GM21825 (cell line): ENCODE data around the gene KCND2.

ENCODE experiments used
- ATAC-seq: cut with Tn5 transposase; IDR thresholded peaks from one replicate; pipeline ENCODE4 v1.9.1; 2021; ENCODE audit warnings: mild to moderate bottlenecking, moderate library complexity; ENCODE audit not compliant: unreplicated experiment

Gene KCND2

GRCh38 chr7:120475994-120476393 lies 203.0 kb downstream of the KCND2 start:
- peak; percentile 75 for ATAC-seq

DNA sequence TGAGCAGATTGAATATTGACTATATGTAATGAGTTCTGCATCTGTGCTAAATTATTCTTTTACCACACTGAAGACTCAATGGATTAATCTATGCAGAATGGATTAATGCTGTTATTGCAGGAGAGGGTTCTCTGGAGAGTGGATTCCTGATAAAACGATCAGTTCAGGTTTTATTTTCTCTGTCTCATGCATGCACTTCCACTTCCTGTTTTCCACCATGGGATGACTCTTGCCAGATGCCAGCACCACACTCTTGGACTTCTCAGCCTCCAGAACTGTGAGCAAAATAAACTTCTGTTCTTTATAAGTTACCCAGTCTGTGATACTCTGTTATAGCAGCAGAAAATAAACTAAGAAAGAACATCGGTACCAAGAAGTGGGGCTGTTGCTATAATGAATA lies 207.5 kb downstream of the KCND2 start:
- no peak for ATAC-seq

- no peak for ATAC-seq
Observed at GRCh38 chr7:120480930-120481329, 208.0 kb downstream of the KCND2 start.

DNA sequence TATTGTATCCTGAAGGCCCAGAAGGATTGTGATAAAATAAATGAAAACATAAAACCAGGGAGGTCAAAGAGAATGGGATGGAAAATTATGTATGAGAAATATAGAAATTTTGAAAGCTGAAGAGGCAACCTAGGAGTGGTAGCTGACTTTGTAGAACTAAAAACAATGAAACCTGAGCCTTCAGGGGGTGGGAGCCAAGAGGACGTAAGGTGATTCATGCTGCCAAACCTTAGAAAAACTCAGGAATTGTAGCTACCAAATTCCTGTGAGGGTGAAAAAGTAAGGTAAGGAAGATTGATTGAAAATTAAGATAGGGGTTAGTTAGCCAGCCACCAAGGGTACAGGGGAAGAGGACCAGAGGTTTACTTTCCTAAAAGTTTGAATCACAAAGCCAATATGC lies 213.2 kb downstream of the KCND2 start:
- ATAC-seq: no peak

DNA sequence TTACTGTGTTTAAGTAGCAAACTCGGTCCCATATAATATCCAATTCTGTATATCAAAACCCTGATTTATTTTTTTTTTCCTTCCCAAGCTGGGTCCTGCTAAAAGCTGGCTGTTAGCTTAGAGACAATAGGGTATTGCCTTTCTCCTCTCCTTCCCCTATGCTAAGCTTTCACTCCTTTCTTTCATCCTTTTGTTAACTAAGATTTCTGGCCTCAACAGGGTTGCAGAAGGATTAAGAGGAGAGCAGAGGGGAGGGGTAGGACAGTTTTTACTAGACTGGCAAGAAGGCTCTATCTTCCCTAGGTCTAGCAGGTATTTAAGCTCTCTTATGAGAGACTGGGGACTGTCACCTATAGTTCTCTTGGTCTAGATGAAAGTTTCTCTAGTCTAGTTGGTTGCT lies 229.2 kb downstream of the KCND2 start:
- ATAC-seq: no peak

GRCh38 chr7:120502825-120503224 lies 229.8 kb downstream of the KCND2 start:
- ATAC-seq: no peak

- no peak for ATAC-seq
Observed at GRCh38 chr7:120504386-120504785, 231.4 kb downstream of the KCND2 start.

GRCh38 chr7:120505770-120506169 lies 232.8 kb downstream of the KCND2 start:
- ATAC-seq: no peak

- ATAC-seq: no peak
Observed at GRCh38 chr7:120512701-120513100, 239.7 kb downstream of the KCND2 start.

GRCh38 chr7:120519224-120519623 lies 246.2 kb downstream of the KCND2 start:
- no peak for ATAC-seq

- ATAC-seq: no peak
Observed at GRCh38 chr7:120521761-120522737, 249.1 kb downstream of the KCND2 start.

- ATAC-seq: no peak
Observed at GRCh38 chr7:120523985-120524384, 251.0 kb downstream of the KCND2 start.

DNA sequence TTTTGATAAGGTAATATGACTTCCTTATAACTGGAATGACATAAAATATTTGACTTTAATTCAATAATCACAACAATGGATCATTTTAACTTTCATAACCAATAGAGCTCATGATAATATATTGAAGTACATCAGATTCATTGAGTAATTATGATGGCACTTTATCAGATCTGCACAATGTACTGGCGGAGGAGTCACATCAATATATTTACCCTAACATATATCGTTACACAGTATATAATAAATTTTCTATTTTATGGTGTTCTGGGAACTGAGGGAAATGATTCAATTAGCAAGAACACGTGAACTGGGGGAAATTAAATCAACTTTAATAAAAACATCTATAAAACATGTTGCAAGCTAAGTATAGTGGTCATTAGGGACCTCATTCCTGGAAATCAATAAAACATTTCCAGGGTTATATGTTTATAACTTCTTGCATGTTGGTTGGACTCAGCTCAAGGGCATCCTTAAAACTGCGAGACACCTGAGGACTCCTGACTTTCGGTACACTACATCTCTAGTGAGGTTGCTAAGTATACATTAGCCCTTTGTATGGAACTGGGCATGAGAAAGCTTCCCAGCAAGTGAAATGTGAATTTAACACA lies 254.0 kb downstream of the KCND2 start:
- no peak for ATAC-seq

- no peak for ATAC-seq
Observed at GRCh38 chr7:120529736-120530135, 256.8 kb downstream of the KCND2 start.

DNA sequence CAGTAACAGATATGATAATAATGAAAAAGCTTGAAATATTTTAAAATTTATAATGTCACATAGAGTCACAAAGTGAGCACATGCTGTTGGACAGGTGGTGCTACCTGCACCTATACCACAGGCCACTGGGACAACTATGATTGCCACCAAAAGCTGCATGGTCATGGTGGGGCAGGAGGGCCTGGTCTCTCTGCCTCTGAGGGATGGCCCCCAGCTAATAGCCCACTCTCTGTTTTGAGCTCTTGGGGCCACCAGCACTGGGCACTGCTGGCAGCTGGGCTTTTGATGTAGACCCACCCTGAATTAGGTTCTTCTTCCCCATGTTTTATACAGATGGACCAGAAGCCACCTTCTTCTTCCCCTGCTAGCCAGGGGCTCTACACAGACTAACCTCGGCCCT lies 265.4 kb downstream of the KCND2 start:
- no peak for ATAC-seq

- no peak for ATAC-seq
Observed at GRCh38 chr7:120539321-120539720, 266.3 kb downstream of the KCND2 start.

GRCh38 chr7:120547605-120548004 lies 274.6 kb downstream of the KCND2 start:
- ATAC-seq: no peak

DNA sequence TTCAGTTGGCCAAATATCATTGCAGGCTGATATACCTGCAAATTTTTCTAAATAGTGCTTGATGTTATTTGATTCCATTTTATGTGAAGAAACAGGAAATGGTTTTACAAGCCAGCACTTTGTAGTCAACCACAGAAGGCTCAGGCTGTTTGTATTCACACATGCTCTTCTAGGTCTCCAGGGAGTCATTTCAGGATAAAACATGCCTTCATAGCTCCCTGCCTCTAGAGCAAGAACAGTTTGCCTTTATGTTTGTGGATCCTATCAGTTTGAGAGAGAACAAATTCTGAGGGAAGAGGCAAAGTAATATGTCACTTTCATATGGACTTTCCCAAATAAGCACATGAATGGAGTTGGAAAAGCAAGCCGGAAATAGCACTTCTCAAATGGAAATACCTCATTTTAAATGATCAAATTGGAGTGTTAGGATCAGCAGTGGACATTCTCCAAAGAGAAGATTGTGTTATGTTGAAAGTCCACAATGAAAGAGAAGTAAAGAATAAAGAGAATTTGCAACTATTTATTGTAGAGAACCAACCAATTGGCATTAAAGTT lies 277.6 kb downstream of the KCND2 start:
- no peak for ATAC-seq

DNA sequence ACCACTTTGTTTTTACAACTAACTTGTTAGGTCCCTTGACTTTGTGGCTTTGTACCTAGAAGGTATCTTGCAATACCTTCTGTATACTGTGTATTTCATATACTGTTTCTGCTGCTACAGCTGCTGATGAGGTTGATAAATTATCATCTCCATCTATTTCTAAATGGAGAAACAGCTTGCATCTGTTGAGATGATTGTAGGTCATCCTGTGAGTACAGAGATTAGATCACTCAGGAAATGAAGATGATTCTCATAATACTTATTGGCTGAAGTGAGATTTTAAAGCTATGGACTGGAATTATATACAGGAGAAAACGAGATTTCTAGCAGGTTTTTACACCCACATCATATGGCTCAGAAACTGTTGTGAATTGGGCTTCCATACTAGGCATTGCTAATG lies 280.5 kb downstream of the KCND2 start:
- ATAC-seq: peak; percentile 38

DNA sequence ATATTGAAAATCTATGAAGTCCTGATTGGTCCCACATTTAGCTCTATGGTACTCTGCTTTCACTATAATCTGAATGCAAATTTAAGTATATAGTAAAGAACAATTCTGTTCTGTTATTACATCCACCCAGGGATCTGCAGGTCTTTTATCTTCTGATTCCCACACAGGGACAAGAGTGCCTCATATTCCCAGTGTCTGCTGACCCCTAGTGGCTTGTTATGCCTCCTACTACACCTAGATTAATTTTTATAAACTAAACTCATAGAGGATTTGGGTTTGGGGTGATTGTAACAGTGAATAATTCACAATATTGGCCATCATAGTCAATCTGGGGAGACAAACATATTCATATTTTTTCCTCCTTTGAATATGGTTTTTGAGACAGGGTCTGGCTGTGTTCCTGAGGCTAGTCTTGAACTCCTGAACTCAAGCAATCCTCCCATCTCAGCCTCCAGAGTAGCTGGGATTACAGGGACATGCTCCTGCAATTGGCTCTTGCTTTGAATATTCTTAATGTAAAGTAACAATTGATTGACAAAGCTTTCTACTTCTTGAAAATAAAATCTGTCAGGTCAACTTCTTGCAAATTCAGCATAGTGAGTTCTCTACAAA lies 282.1 kb downstream of the KCND2 start:
- ATAC-seq: peak; percentile 83

GRCh38 chr7:120564145-120564544 lies 291.2 kb downstream of the KCND2 start:
- ATAC-seq: no peak

DNA sequence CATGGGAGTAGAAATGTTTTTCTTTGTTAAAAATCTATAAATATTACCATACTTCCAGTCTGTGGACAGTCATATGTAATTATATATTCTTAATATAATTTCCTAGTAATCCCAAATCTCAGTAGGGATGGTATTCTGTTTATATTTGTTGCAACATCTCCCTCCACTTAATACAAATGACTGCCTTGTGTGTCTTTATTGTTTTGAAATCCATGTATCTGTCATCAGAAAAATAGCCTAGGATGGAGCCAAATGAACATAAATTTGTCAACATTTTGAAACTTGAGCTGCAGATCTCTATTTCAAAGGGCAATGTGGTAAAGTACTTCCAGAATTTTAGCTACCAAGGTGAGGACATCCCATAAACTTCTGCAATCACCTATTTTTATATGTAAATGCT lies 294.2 kb downstream of the KCND2 start:
- no peak for ATAC-seq
